Measurements from ENCODE around the gene C11orf21. TPM values are rescaled to one million over a fixed set of nuclear protein-coding genes. Genes with fewer than 3 reads are reported as not detected.

The C11orf21 gene
- total RNA-seq, 6 donors from 2014 or later: 2.3 to 20.3 (median 9.5) TPM

- 82 to 83% methylated on average over 13 of the region's 23 CpGs for WGBS, 2 donors
- H3K27ac ChIP-seq: peak overlapping the region in 2 of 4 donors; percentile 80 to 83
- peak in 1 of 2 donors; percentile 68 for DNase-seq
These were observed 14.6 kb upstream of the C11orf21 start for GRCh38 chr11:2316169-2316962.

DNA sequence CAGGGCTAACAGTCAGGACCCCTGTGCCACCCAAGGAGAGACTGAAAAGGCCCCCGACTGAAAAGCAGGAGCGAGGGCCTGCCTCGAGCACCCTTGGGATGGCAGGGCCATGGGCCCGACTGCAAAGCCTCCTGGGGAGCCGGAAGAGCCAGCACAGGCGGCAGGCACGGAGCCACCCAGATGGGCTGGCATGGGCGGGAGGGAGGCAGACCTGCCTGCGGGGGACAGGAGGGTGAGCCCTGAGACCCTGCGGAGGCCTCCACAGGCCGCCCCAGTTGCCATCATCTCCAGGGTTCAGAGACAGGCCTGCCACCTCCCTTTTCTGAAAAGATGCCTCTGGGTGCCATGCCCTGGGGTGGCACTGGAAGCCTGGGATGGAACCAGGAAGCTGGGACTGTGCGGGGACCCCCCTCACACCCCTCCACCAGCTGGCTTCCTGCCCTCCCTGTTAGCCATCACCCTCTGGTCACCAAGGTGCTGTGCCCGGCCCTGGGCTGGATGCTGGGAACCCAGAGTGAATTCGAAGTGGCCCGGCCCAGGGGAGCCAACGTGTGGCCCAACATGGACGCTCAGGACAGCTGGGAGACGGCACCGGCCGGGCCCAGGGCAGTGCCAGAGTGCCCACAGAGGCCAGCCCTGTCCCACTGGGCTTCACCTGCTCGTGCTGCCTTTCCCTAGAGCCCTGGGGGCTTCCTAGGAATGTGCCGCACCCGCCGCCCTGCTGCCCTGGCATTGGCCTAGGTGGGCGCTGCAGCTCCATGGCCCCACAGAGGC lies 13.9 kb upstream of the C11orf21 start:
- Histone ChIP-seq H3K9me3 (no peaks in the 10 kb centered on the region), H3K36me3 (no peaks in the 10 kb centered on the region), H3K4me3 (no peak overlapping the region), H3K27me3 (no peaks in the 10 kb centered on the region), H3K4me1 (peaks cover 19 to 34% (median 21%) of the 10 kb centered on the region in 4 donors), H3K27ac (peak overlapping the region; percentile 65 to 83 (median 81))
- TF ChIP-seq, protein P1, sequence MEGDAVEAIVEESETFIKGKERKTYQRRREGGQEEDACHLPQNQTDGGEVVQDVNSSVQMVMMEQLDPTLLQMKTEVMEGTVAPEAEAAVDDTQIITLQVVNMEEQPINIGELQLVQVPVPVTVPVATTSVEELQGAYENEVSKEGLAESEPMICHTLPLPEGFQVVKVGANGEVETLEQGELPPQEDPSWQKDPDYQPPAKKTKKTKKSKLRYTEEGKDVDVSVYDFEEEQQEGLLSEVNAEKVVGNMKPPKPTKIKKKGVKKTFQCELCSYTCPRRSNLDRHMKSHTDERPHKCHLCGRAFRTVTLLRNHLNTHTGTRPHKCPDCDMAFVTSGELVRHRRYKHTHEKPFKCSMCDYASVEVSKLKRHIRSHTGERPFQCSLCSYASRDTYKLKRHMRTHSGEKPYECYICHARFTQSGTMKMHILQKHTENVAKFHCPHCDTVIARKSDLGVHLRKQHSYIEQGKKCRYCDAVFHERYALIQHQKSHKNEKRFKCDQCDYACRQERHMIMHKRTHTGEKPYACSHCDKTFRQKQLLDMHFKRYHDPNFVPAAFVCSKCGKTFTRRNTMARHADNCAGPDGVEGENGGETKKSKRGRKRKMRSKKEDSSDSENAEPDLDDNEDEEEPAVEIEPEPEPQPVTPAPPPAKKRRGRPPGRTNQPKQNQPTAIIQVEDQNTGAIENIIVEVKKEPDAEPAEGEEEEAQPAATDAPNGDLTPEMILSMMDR (IDR thresholded peaks at IDR 0.05): no peak
- TF ChIP-seq POLR2AphosphoS5 (IDR thresholded peaks at IDR 0.05) (no peak), POLR2A (IDR thresholded peaks at IDR 0.05) (peak in 1 of 4 donors; percentile 32)
- 71% methylated on average over 21 of the region's 25 CpGs; no CpG with 5 or more reads in 1 of the 2 donors for WGBS, 2 donors
- peak in 1 of 2 donors; percentile 7 for ATAC-seq (ENCODE audit: low FRiP score in 2 of 2)
- peak in 1 of 2 donors; percentile 82 for DNase-seq

More at GRCh38 chr11:2316169-2316962, 14.6 kb upstream of the C11orf21 start:
- H3K36me3 ChIP-seq: no peaks in the 10 kb centered on the region
- H3K4me3 ChIP-seq: no peak overlapping the region
- H3K27me3 ChIP-seq: no peaks in the 10 kb centered on the region
- no peaks in the 10 kb centered on the region for H3K9me3 ChIP-seq
- TF ChIP-seq POLR2A (IDR thresholded peaks at IDR 0.05) (no peak), EP300 (IDR thresholded peaks at IDR 0.05) (no peak), POLR2AphosphoS5 (IDR thresholded peaks at IDR 0.05) (no peak)
- TF ChIP-seq, protein P1 (IDR thresholded peaks at IDR 0.05): no peak
- no peak for ATAC-seq (ENCODE audit: low FRiP score in 2 of 2)
- peaks cover 19 to 34% (median 21%) of the 10 kb centered on the region in 4 donors for H3K4me1 ChIP-seq

- 43 to 45% methylated on average over 6 to 14 of the region's 16 CpGs for WGBS, 2 donors
These were observed 13.0 kb upstream of the C11orf21 start for GRCh38 chr11:2314525-2315394.

DNA sequence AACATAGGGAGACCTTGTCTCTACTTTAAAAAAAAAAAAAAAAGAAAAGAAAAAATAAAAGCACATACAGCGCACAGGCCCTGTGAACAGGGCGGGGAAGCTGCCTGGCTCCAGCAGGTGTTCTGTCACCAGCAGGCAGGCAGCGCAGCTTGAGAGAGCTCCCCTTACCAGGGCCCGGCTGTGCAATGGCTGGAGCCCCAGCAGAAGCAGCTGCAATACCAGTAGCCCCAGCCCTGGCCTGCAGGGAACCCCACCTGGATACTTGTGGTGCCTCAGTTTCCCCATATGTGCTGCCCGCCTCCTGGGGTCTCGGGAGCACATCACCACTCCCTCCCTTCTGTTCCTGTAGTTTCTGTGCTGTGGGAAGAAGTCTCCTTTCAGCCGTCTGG lies 12.4 kb upstream of the C11orf21 start:
- H3K27ac ChIP-seq: peak overlapping the region; percentile 65 to 83 (median 81)
- peaks cover 19 to 39% (median 21%) of the 10 kb centered on the region in 4 donors for H3K4me1 ChIP-seq
- ATAC-seq (ENCODE audit: low FRiP score in 2 of 2): no peak
- WGBS, 2 donors: 89 to 93% methylated on average over 7 of the region's 7 CpGs
- no peaks in the 10 kb centered on the region for H3K9me3 ChIP-seq
- no peak for DNase-seq
- no peaks in the 10 kb centered on the region for H3K36me3 ChIP-seq
- H3K27me3 ChIP-seq: no peaks in the 10 kb centered on the region
- H3K4me3 ChIP-seq: no peak overlapping the region
- TF ChIP-seq POLR2AphosphoS5 (IDR thresholded peaks at IDR 0.05): no peak
- no peak for TF ChIP-seq EP300 (IDR thresholded peaks at IDR 0.05)
- TF ChIP-seq POLR2A (IDR thresholded peaks at IDR 0.05): no peak

More at GRCh38 chr11:2314525-2315394, 13.0 kb upstream of the C11orf21 start:
- Histone ChIP-seq H3K9me3 (no peaks in the 10 kb centered on the region), H3K36me3 (no peaks in the 10 kb centered on the region), H3K27me3 (no peaks in the 10 kb centered on the region), H3K4me3 (no peak overlapping the region), H3K4me1 (peaks cover 19 to 34% (median 21%) of the 10 kb centered on the region in 4 donors), H3K27ac (peak overlapping the region; percentile 65 to 83 (median 81))
- peak; percentile 66 to 82 for DNase-seq
- peak; percentile 67 to 70 for ATAC-seq (ENCODE audit: low FRiP score in 2 of 2)
- TF ChIP-seq POLR2A (IDR thresholded peaks at IDR 0.05): no peak
- no peak for TF ChIP-seq EP300 (IDR thresholded peaks at IDR 0.05)
- TF ChIP-seq, protein P1 (IDR thresholded peaks at IDR 0.05): no peak
- TF ChIP-seq POLR2AphosphoS5 (IDR thresholded peaks at IDR 0.05): no peak

Data from upper lobe of left lung (tissue), 6 donors.